ENCODE results near the gene CNDP2.

Gene CNDP2

GRCh38 chr18:74482697-74483096 is 13.5 kb upstream of the CNDP2 start:
- H3K4me1 ChIP-seq (ENCODE audit: control insufficient read depth, low read length): no peaks in the 10 kb centered on the region
- H3F3A ChIP-seq (ENCODE audit: control insufficient read depth, insufficient read depth): no peaks in the 10 kb centered on the region
- TF ChIP-seq CTCF (IDR thresholded peaks at IDR 0.05; ENCODE audit: low read depth, low read length, poor library complexity, severe bottlenecking): no peak
- no peak for TF ChIP-seq EZH2phosphoT487 (IDR thresholded peaks at IDR 0.05; ENCODE audit: borderline replicate concordance, low read length)
- H4K20me1 ChIP-seq (ENCODE audit: control insufficient read depth, insufficient read depth, low read depth, low read length): no peaks in the 10 kb centered on the region
- H3K36me3 ChIP-seq (ENCODE audit: control insufficient read depth, low read length): no peaks in the 10 kb centered on the region
- H3K4me3 ChIP-seq (ENCODE audit: low read length): no peak overlapping the region
- peaks cover 5% of the 10 kb centered on the region; the same call in 1 of the 2 replicates for H3K27me3 ChIP-seq (ENCODE audit: control insufficient read depth, low read length)
- no peaks in the 10 kb centered on the region for H3K9me3 ChIP-seq (ENCODE audit: control insufficient read depth, insufficient read depth, low read length)
- no peak overlapping the region for H3K27ac ChIP-seq (ENCODE audit: low read depth, low read length)
- H3K79me2 ChIP-seq (ENCODE audit: control insufficient read depth, low read length): no peaks in the 10 kb centered on the region
- H3K9me2 ChIP-seq (replicated peaks; ENCODE audit: control insufficient read depth, low read length): no peaks in the 10 kb centered on the region
- no peak overlapping the region for H3K4me2 ChIP-seq (ENCODE audit: low read length)

GRCh38 chr18:74486119-74486849 is 9.9 kb upstream of the CNDP2 start:
- Histone ChIP-seq H3K4me2 (ENCODE audit: low read length) (no peak overlapping the region), H3K36me3 (ENCODE audit: control insufficient read depth, low read length) (no peaks in the 10 kb centered on the region), H3K79me2 (ENCODE audit: control insufficient read depth, low read length) (no peaks in the 10 kb centered on the region), H4K20me1 (ENCODE audit: control insufficient read depth, insufficient read depth, low read depth, low read length) (no peaks in the 10 kb centered on the region), H3K27me3 (ENCODE audit: control insufficient read depth, low read length) (peaks cover 14% of the 10 kb centered on the region), H3K4me3 (ENCODE audit: low read length) (no peak overlapping the region), H3K9me2 (replicated peaks; ENCODE audit: control insufficient read depth, low read length) (no peaks in the 10 kb centered on the region), H3K4me1 (ENCODE audit: control insufficient read depth, low read length) (no peaks in the 10 kb centered on the region), H3K9me3 (ENCODE audit: control insufficient read depth, insufficient read depth, low read length) (no peaks in the 10 kb centered on the region), H3F3A (ENCODE audit: control insufficient read depth, insufficient read depth) (no peaks in the 10 kb centered on the region), H3K27ac (ENCODE audit: low read depth, low read length) (no peak overlapping the region)
- TF ChIP-seq EZH2phosphoT487 (IDR thresholded peaks at IDR 0.05; ENCODE audit: borderline replicate concordance, low read length) (no peak), CTCF (IDR thresholded peaks at IDR 0.05; ENCODE audit: low read depth, low read length, poor library complexity, severe bottlenecking) (no peak)

- H3K27ac ChIP-seq (ENCODE audit: low read depth, low read length): no peak overlapping the region
- H3K9me3 ChIP-seq (ENCODE audit: control insufficient read depth, insufficient read depth, low read length): no peaks in the 10 kb centered on the region
- no peak for TF ChIP-seq CTCF (IDR thresholded peaks at IDR 0.05; ENCODE audit: low read depth, low read length, poor library complexity, severe bottlenecking)
- TF ChIP-seq EZH2phosphoT487 (IDR thresholded peaks at IDR 0.05; ENCODE audit: borderline replicate concordance, low read length): no peak
- H3K36me3 ChIP-seq (ENCODE audit: control insufficient read depth, low read length): no peaks in the 10 kb centered on the region
- no peak overlapping the region for H3K4me3 ChIP-seq (ENCODE audit: low read length)
- no peaks in the 10 kb centered on the region for H3F3A ChIP-seq (ENCODE audit: control insufficient read depth, insufficient read depth)
- H3K4me1 ChIP-seq (ENCODE audit: control insufficient read depth, low read length): no peaks in the 10 kb centered on the region
- H3K9me2 ChIP-seq (replicated peaks; ENCODE audit: control insufficient read depth, low read length): no peaks in the 10 kb centered on the region
- H3K27me3 ChIP-seq (ENCODE audit: control insufficient read depth, low read length): peaks cover 23% of the 10 kb centered on the region
- no peak overlapping the region for H3K4me2 ChIP-seq (ENCODE audit: low read length)
- H3K79me2 ChIP-seq (ENCODE audit: control insufficient read depth, low read length): no peaks in the 10 kb centered on the region
- no peaks in the 10 kb centered on the region for H4K20me1 ChIP-seq (ENCODE audit: control insufficient read depth, insufficient read depth, low read depth, low read length)
Measured at GRCh38 chr18:74488354-74488753, 7.8 kb upstream of the CNDP2 start.

All from DOHH2 (cell line).